ENCODE data around the gene SYT15.

Gene SYT15

DNA sequence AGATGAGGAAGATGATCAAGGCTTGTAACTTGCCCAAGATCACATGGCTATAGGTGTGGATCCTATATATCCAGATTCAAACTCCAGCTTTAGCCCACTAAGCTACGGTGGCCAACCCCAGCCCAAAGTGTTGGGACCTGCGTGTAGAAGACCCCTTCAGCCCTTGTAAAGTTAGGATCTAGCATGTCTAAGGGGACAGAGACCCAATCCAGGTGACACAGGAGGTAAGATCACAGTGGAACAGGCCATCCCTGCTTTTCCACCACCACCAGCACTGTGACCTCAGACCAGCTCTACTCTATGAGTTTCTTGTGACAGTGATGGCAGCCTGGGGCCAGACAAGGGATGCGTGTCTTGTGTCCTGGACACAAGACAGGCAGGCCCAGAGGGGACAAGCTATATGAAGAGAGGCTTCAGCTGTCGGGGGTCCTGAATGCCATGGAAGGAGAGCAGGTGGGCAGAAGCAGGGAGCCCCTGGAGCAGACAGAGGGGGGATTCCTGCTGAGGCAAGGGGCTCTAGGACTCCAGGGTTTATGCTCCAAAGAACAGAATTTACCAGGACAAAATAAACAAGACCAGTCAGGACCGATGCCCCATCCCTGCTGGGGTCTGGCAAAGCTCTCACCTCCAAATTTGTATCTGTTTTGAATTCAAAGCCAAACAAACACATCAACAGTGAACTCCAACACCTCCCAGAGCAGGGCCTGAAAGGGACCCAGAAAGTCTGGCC, 32.9 kb upstream of the SYT15 start:
- no peak for DNase-seq

DNA sequence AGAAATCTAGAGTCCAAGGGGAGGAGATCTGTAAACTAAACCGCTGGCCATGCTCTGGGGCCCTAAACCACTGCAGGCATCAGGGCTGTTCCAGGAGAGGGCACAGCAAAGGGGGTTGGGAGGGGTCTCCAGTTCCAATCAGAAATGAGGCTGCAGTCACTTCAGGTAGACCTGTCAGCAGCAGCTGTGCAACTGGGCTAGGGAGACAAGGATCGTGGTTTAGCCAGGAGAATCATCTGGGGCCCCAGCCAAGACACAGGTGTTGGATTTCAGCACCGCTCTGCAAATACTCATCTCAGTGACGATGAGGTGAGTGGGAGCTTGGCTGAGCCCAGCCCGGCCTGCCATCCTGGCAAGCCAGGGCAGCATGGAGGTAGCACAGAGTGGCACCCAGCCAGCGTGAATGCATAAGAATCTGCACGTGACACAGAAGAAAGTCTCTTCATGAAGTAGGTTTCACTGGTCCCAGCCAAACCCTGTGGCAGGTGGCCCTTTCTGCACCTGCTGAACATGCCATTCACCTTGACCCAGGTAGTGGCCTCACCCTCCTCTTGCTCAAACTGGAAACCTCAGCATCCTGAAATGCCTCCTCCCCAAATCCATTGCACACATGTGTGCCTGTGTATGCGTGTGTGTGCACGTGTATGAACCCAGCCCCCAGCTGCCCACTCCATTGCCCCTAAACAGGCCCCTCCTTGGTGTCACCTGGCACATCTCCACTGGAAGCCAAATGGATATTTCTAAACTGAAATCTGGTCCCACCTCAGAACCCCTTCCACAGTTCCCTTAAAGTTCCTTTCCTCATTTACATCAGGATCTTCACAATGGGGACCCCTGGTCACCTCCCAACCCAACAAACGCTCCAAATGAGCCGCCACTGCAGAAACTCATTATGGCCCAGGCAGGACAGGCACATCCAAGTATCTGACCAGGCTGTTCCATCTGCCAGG, 32.1 kb upstream of the SYT15 start:
- no peak for DNase-seq

DNA sequence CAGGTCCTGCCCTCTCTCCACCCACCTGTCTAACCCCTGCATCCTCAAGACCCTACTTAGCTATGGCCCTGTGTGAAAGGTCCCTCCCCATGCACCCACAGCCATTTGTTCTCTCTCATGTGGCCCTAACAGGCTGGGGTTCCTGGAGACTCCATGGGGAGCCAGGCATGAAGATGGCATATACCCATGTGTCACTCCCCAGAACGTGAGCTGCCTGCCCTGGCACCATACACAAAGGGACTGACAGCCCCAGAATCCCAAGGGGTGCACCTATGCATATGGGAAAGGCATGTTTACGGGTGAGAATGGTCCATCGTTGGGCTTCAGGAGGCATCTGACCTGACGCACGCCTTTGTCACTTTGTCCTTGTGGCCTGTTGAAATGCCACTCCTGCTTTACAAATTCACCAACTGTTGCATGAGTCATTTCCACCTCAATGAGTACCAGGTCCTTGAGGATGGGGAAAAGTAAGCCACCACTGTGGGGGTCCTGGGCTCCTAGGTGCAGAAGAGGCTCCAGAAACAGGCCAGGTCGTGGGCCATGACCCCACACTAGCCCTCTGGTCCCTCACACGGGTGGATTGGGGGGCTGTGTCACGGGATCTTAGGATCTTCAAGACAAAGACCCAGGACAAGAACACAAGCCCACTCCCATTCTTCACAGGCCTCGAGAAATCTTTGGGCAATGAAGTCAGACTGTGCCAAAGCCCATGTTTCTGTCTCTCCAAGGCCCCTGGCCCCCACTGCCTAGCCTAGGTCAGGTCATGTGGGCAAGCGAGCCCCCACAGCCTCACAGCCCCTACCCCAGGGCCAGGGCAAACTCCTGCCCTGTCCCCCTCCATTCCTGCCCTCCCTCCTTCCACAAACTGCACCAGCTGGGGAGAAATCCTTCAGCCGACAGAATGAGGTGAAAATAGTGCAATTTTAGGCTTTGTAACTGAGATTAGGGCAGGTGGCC, 31.1 kb upstream of the SYT15 start:
- no peak for DNase-seq

DNA sequence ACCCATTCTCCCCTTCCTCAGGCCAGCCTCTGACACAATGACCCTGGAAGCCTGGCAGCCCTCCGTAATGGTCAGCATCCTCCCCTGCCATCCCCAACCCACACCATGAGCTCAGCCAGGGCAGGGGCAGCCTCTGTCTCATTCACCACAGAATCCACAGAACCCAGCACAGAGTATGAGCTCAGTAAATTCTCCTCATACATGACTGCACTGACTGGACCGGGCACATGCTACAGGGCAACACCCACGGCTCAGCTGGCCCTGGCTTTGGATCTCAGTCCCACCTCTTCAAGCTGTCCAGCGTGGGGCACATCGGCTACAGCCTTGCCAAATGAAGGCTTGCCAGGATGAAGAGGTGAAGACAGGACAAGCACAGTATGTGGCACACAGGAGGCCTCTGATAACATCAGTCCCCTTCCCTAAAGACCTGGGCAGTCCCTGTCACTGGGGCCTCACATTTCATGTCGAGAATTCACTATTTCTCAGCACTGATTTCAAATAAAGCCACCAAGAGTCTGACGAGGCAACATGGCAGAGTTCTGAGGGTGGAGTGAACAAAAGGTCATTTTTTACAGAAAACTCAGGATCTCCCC, 30.3 kb upstream of the SYT15 start:
- DNase-seq, result no peak

DNA sequence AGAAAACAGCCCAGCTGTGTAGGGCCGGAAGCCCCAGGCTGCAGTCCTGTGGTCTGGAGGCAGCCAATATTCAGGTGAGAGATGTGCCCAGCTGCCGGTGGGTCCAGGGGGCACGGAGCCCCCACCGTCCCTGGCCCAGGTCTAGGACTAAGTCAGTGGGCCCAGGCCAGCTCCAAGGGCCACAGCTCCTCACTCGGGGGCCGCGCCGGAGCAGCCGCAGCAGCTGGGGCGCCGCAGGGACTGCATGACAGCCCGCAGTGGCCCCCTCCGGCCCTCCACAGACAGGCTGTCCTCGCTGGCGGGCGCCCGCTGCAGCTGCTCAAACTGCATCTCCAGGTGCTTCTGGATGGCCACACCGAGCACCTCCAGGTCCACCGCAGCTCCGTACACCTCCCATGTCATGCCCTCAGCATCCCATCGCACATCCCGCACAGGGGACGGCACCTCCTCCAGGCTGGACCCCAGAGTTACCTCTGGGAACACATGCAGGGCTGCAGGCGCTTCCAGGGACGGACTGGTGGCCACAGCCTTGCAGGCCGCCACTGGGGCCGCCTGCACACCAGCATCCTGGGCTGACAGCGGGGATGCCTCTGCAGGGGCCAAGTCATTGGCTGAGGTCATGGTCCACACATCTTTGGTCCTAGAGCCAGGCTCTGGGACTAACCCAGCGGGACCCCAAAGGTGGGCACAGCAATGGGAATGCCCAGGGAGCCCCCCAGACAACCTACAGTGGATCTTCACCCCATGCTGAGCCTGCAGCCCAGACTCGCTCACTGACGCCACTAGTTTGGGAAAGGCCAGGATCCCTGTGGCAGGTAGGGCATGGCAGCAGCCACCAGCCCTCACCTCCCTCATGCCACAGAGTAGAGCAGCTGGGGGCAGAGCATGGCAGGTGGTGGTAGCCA, 29.5 kb upstream of the SYT15 start:
- DNase-seq, result no peak

DNA sequence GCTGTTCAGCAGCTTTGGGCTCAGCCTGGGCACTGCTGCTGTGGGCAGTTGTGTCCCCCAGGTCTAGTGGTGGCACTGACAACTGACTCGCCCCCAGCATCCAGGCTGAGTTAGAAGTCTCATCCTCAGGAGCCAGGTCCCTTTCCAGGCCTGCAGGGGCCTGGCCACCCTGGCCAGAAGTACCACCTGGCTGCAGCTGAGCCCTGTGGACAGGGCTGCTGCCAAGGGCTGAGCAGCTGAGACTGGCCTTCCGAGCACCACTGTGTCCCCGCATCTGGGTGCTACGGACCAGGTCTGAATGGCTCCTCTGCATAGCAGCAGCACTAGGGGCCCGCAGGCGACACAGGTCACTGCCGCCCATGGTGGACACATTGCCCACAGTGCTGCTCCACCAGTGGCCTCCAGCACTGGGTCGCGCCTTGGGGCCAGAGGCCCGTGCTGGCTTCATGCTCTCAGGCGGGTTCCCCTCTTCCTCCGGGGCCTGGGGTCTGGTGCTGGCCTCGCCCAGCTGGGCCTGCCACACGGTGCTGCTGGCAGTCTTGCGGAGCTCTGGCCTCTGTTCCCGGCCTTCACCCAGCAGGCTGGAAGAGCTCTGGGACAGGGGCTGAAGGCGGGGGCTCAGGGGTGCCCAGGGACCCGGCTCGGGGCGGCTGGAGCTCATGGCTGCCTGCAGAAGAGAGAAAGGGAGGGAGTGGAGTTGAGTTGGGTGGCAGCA, 28.7 kb upstream of the SYT15 start:
- DNase-seq, result no peak

DNA sequence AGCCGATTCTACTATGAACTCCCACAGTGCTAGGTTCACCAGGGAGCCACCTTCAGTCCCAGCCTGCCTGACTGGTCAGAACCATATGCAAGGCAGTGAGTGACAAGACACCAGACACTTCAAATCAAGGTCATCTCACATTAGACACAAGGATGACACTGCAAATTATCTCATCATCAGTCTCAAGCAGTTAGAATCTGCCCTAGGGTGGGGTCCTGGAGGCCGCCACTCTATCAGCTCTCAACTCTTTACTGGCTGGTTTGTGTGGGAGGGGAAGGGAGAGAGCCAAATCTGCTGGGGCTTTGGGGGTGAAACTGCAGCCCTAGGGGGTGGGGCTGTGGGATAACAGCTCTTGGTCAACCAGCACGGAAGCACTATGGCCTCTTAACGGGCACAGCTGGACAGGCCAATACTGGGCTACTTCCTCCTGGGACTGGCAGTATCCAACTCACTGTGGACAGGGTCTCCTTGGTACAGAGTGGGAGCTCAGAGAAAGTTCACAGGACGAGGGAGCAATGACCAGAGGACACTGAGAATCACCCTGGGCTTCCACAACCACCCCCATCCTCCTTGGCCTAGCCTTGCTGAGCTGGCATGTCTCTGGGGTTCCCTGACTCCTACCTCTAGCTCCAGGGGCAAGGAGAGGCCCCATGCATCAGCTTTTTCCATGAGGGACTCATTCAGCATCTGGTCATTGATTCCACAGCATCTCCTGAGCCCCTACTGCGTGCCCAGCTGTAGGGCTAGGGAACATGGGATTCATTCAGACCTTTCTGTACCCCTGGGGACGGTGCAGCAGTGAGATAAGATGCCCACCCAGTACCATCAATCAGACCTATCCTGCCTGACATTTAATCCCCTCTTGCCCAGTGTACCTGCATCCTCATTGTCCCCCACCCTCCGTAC, 27.9 kb upstream of the SYT15 start:
- no peak for DNase-seq

DNA sequence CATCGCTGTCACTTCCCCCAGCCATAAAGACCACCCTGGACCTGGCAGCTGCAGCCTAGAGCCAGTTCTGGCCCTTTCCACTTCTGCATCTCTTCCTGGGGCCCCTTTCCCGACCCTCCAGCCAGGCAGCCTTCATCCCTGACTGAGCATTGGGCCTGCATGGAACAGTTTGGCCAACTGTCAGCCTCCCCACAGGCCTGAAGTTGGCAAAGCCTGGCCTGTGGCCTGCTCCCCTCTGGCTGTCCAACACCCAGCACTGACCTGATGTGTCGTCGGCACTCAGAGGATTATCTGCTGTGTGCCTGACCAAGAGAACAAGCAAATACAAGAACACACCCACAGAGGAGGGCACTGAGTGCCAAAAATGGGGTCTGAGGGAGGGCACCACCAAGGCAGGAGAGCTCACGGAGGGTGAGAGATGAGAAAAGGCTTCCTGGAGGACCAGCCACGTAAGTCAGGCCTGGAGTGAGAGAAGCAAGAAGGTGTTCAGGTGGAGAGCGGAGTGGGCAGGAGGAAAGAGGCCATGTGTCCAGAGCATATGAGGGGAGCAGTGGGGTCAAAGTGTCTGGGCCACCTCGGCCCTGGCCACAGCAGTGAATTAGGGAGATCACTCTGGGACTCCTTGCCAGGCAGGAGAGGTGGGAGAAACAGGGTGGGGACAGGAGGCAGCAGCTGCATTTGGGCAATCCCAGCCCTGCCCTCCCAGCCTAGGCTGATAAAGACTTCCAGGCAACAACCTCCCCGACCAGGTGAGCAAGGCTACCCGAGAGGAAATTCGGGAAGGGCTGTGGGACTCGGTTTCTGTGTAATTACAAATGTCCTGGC, 27.0 kb upstream of the SYT15 start:
- DNase-seq, result no peak

DNA sequence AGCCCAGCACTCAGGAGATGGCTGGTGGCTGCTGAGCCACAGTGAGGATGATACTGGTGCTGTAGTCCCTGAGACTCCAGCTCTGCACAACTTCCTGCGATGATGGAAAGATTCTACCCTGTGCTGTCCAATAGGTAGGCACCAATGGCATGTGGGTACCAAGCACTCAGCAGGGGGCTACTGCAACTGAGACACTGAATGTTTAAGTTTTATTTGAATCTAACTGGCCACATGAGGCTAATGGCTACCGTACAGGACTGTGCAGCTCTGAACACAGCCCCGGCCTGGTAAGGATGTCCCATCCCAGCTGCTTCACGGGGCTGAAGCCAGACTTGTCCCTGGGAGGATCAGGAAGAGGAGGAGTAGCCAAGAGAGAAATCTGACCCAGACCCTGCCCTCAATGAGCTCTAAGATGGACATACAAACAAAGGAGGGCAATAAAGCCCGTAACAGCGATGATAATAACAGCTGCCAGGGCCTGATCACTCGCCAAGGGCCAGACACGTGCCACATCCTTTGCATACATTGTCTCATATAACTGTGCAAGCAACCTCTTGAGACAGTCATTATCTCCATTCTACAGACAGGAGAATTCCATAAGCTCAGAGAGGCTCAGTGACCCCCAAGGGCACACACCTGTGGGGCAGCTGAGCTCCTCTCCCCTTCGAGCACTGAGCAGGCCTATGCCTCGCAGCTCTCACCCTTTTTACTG, 26.2 kb upstream of the SYT15 start:
- no peak for DNase-seq

DNA sequence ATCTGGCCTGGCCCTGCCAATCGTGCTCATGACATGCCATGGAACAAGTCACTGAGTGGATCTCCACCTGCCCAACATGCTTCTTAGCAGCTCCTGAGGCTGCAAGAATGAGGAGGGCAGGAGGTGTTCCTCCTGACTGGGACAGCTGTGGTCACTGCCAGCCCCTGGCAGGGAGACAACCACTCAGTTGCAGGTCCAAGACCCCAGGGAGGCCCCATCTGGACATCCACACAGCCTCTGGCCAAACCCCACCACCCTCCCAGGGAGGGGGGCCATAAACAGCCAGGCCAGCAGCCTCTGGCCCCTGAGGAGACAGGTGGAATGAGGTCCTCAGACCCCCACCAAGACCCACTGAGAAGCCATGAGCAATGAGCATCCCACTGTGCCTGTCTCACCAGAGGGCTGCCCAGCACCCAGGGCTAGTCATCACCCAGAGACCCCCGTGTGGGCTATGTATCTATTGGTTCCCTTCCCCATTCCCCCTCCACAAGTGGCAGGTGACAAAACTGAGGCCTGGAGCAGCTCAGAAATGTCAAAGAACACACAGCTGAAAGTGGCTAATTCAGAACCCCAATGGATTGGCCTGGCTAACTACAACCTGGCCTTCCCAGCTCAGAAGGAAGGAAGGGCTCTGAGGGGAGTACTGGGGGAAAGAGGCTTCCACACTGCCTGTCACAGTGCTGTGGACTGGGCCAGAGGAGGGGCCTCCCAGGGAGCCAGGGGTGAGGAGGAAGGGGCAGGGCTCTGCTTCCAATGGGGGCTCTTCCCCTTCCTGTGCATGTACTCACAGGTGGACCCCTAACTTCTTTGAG, 25.5 kb upstream of the SYT15 start:
- no peak for DNase-seq

DNA sequence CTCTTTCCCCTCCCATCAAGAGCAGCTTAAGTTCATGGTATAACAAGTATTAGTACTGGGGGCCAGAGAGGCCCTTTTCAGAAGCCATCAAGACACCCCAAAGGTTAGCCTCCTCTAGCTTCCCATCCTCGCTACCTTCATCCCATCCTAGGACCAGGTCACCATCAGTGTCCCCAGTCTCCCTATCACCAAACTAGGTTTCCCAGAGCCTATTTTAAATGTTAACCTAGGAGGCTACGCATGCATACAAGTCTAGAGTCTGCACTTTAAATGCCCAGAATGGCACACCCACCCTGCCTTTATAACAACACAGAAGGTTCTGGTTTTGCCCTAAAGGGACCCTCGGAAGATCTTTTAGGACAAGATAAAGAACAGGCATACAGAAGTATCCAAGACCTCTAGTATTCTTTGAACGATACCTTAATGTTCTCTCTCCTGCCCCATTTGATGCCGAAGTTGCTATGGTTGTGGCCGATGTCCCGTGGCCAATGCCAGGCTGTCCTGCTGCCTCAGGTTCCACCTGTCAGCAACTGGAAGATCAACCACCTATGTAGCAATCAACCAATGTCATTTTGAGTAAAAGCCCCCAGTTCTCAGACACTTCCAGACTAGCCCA, 24.7 kb upstream of the SYT15 start:
- DNase-seq, result no peak

DNA sequence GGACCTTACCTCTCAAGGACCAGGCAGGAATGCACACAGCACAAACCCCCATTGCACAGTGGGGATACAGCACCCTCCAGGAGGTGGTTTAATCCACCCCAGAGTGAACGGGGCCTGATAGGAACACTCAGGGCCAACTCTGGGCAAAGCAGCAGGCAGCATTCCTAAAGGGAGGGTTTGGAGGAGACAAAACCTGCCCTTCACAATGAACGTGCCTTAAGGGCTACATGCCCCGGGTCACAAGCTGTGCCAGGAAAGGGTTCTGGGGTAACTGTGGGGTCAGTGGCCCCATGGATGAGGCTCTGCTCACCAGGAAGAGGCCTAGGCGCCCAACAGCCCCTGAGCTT, 23.6 kb upstream of the SYT15 start:
- DNase-seq, result no peak

DNA sequence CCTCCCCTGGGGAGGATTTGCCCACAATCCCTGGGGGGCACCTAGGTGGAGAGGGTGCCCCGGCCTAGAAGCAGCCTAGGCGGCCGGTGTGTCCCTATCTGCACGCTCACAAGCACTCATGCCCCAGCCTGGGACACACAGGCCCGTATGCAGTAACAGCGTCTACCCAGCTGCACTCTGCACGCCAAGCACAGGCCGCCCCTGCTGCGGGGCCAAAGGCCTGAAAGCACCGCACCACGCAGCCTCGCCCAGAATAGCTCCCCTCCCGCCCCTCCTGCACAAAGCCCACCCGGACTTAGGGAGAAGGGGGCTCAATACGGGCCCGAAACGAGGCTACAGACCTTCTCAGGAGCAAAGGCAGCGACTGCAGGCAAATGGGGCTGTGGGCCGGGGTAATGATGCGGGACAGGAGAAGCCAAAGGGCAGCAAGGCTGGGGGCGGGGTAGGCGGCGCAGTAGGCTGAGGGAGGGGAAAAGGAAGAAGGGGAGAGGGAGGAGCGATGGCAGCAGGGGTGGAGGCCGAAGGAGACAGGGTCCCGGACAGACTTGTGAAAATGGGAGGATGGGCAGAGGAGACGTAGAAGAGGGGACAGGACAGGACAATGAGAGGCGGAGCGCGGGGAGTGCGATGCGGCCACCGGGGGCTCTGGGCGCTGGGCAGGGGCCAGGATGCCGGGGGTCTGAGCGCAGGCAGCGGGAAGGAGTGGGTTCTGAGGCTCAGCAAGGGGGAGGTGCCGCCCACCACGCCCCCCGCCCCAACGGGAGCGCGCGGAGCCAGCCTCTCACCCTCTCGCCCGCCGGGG, 23.0 kb upstream of the SYT15 start:
- DNase-seq, result no peak

DNA sequence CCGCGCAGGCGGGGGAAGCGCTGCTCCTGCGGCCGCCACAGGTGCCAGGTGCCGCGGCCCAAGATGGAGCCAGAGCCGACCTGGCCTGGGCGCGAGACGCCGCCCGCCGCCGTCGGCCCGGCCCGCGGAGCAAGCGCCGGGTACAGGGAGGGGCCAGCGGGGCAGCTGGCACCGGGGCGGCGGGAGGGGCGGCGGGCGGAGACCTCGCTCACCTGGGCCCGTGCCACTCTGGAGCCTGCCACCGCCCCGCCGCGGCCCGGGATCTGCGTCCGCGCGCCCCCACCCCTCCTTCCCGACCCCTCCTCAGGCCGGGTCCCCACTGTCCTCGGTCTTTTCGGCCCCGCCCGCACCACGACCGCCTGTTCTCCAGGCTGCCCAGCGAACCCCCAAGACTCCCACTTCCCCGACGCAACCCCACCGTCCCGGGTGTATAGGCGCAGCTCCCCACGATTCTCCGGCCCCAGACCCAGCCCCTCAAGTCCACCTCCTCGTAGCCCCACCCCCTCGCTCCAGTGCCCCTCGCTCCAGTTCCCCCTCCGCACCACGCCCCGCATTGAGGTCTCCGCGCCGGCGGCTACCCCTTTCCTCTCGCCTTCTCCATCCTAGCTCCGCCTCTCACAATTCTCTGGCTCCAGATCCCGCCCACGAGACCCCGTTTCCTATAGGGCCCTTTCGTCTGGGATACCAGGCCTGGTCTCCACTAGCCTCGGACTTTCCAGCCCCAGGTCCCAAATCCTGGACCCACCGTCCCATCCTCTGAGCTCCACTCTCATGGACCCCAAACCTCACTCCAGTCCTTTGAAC, 22.2 kb upstream of the SYT15 start, which contains the start of gene GPRIN2:
Gene GPRIN2 (minus strand): TSS at position 144 of the 804 bp plus-strand sequence. CDS start 5,922 bp downstream, outside the sequence.
- DNase-seq, result no peak

Data from NCI-H1436 (cell line).